Measurements from ENCODE around the gene APMAP.

DNA sequence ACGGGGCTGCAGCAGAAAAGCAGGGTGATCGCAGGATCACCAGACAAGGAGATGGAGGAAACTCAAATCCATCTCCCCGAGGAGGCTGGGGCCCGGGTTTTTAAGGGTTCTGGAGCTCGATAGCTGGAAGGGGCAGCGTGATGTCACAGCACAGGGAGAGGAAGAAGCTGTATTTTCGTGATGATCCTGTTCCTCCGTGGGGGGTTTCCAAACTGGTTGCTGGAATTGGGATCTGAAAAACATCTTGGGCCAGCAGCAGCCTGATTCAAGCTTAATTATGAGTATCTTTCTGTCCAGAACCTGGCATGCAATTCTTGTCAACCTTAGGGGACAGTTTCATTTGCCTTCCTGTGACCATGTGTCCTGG lies 39.4 kb downstream of the APMAP start:
- TF ChIP-seq, protein P1, sequence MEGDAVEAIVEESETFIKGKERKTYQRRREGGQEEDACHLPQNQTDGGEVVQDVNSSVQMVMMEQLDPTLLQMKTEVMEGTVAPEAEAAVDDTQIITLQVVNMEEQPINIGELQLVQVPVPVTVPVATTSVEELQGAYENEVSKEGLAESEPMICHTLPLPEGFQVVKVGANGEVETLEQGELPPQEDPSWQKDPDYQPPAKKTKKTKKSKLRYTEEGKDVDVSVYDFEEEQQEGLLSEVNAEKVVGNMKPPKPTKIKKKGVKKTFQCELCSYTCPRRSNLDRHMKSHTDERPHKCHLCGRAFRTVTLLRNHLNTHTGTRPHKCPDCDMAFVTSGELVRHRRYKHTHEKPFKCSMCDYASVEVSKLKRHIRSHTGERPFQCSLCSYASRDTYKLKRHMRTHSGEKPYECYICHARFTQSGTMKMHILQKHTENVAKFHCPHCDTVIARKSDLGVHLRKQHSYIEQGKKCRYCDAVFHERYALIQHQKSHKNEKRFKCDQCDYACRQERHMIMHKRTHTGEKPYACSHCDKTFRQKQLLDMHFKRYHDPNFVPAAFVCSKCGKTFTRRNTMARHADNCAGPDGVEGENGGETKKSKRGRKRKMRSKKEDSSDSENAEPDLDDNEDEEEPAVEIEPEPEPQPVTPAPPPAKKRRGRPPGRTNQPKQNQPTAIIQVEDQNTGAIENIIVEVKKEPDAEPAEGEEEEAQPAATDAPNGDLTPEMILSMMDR (IDR thresholded peaks at IDR 0.05), result no peak
- TF ChIP-seq POLR2A (IDR thresholded peaks at IDR 0.05) (no peak), POLR2AphosphoS5 (IDR thresholded peaks at IDR 0.05) (no peak)

Measured in prostate gland (tissue), 2 donors.